K562 (cell line): ENCODE results near the gene TMIGD2. TPM values are rescaled to one million over a fixed set of nuclear protein-coding genes. Genes with fewer than 3 reads are reported as not detected.
A peak's percentile ranks its signal among the peaks of the same experiment; 100 is the strongest.

ENCODE experiments used
- ARID2 ChIP-seq: fragments of 450-650 bp; IDR thresholded peaks from 2 replicates; pipeline ENCODE4 v1.6.1; 2017; ENCODE audit warnings: antibody characterized with exemption, mild to moderate bottlenecking
- ASH1L ChIP-seq: fragments of 450-650 bp; IDR thresholded peaks from 2 replicates; pipeline ENCODE4 v1.6.1; 2018; ENCODE audit warnings: borderline replicate concordance, mild to moderate bottlenecking, low read depth; ENCODE audit not compliant: partially characterized antibody
- BCL6 ChIP-seq: fragments of 250-450 bp; sonication (Bioruptor Pico); IDR thresholded peaks from 2 replicates; pipeline ENCODE4 v1.4.0; 2020
- CCNT2 ChIP-seq: IDR thresholded peaks from 2 replicates; pipeline ENCODE4 v1.6.1; 2011; ENCODE audit warnings: borderline replicate concordance, low read depth, mild to moderate bottlenecking, moderate library complexity, mixed read lengths, low read length; ENCODE audit not compliant: insufficient read length; ENCODE audit errors: extremely low read depth
- CREB1 ChIP-seq, 2 experiments: sonication (generic) in 1 of 2; formaldehyde crosslinking in 1 of 2; IDR thresholded peaks; 2 replicates each; pipeline versions ENCODE4 v1.6.1 to v1.8.0; 2012 to 2022; ENCODE audit warnings: inconsistent platforms in 1 of 2, mild to moderate bottlenecking in 1 of 2, missing genetic modification reagents in 1 of 2, moderate library complexity in 1 of 2
- EP300 ChIP-seq: IDR thresholded peaks from 2 replicates; pipeline ENCODE4 v1.6.1; 2012; ENCODE audit warnings: low read length, improper control_type of control experiment
- HCFC1 ChIP-seq: IDR thresholded peaks from 2 replicates; pipeline ENCODE4 v1.6.1; 2012; ENCODE audit warnings: low read depth, low read length, improper control_type of control experiment
- ILK ChIP-seq: fragments of 450-650 bp; IDR thresholded peaks from 2 replicates; pipeline ENCODE4 v1.6.1; 2016; ENCODE audit warnings: missing genetic modification characterization, low read depth, mild to moderate bottlenecking, missing compliant biosample characterization, moderate library complexity, borderline replicate concordance
- MBD2 ChIP-seq: sonication (generic); IDR thresholded peaks from 2 replicates; pipeline ENCODE4 v1.6.1; 2016; ENCODE audit warnings: low read depth, borderline replicate concordance
- MEF2A ChIP-seq: IDR thresholded peaks from 2 replicates; pipeline ENCODE4 v1.6.1; 2011; ENCODE audit warnings: low read depth, mild to moderate bottlenecking, low read length, moderate library complexity; ENCODE audit not compliant: control insufficient read depth
- MXI1 ChIP-seq: IDR thresholded peaks from 2 replicates; pipeline ENCODE4 v1.6.1; 2011; ENCODE audit warnings: low read depth, mild to moderate bottlenecking, improper control_type of control experiment, low read length
- NCOA1 ChIP-seq: fragments of 450-650 bp; IDR thresholded peaks from 2 replicates; pipeline ENCODE4 v1.6.1; 2016; ENCODE audit warnings: low read depth
- NELFE ChIP-seq: IDR thresholded peaks from 2 replicates; pipeline ENCODE4 v1.6.1; 2011; ENCODE audit warnings: mild to moderate bottlenecking; ENCODE audit not compliant: insufficient read depth, insufficient read length
- NEUROD1 ChIP-seq: fragments of 150-350 bp; IDR thresholded peaks from 2 replicates; pipeline ENCODE4 v1.6.1; 2014; ENCODE audit warnings: borderline replicate concordance, low read length, low read depth; ENCODE audit not compliant: partially characterized antibody
- NFXL1 ChIP-seq: fragments of 450-650 bp; formaldehyde crosslinking; IDR thresholded peaks from 2 replicates; pipeline ENCODE4 v1.4.0; 2021; ENCODE audit warnings: mild to moderate bottlenecking
- PCBP2 ChIP-seq: fragments of 200-400 bp; formaldehyde crosslinking; IDR thresholded peaks from 2 replicates; pipeline ENCODE4 v1.6.1; 2018; ENCODE audit warnings: low read length, low read depth, mild to moderate bottlenecking, moderate library complexity; ENCODE audit not compliant: poor library complexity, severe bottlenecking
- RFX5 ChIP-seq: IDR thresholded peaks from 2 replicates; pipeline ENCODE4 v1.6.1; 2011; ENCODE audit warnings: low read depth, mild to moderate bottlenecking, improper control_type of control experiment, low read length
- SMARCE1 ChIP-seq: fragments of 450-650 bp; IDR thresholded peaks from 2 replicates; pipeline ENCODE4 v1.7.1; 2016; ENCODE audit warnings: mild to moderate bottlenecking
- ZNF146 ChIP-seq: IDR thresholded peaks from one replicate; pipeline ENCODE4 v1.6.1; 2018; ENCODE audit warnings: missing compliant biosample characterization; ENCODE audit not compliant: unreplicated experiment
- ZNF232 ChIP-seq: sonication (generic); formaldehyde crosslinking; IDR thresholded peaks from 2 replicates; pipeline ENCODE4 v1.8.0; 2022; ENCODE audit warnings: mild to moderate bottlenecking, missing genetic modification reagents
- ZNF436 ChIP-seq: fragments of 250-450, 450-650 bp; sonication (Bioruptor Pico); formaldehyde crosslinking; IDR thresholded peaks from 2 replicates; pipeline ENCODE4 v1.7.0; 2020; ENCODE audit warnings: mild to moderate bottlenecking
- polyA plus RNA-seq, 8 experiments: library from polyadenylated mRNA; depleted of rRNA in 4 of 8; stranded (reverse) in 5 of 8; unstranded in 3 of 8; fragments of >200 nt; fragmentation: Nextera tagmentation in 2 of 8; fragmentation: Illumina TruSeq in 1 of 8; extraction: Ambion mirVana in 2 of 8; extraction: Trizol in 1 of 8; gene quantifications; 2 replicates each; pipeline versions ENCODE4 v1.2.1 to v1.2.3, GENCODE V29; 2011 to 2014; ENCODE audit warnings: inconsistent platforms in 1 of 8, missing spikeins in 1 of 8
- total RNA-seq, 7 experiments: library from RNA; depleted of rRNA in 6 of 7; stranded (reverse); fragments of >200 nt in 6 of 7; fragmentation: Illumina TruSeq in 2 of 7; extraction: Trizol in 2 of 7; gene quantifications; 2 replicates each; pipeline versions ENCODE4 v1.2.1 to v1.2.3, GENCODE V29; 2011 to 2021; ENCODE audit warnings: low replicate concordance in 1 of 7
- TF ChIP-seq, protein P1 (sequence below): fragments of 250-450 bp; sonication (Bioruptor Pico); IDR thresholded peaks from 2 replicates; pipeline ENCODE4 v1.5.0; 2022; ENCODE audit warnings: mild to moderate bottlenecking
- TF ChIP-seq, protein P2 (sequence below): fragments of 450-650 bp; IDR thresholded peaks from 2 replicates; pipeline ENCODE4 v1.6.1; 2016; ENCODE audit warnings: antibody characterized with exemption
- TF ChIP-seq, protein P3 (sequence below), 2 experiments: fragments of 200-800 bp in 1 of 2; sonication (Bioruptor generic) in 1 of 2; sonication (generic) in 1 of 2; formaldehyde crosslinking in 1 of 2; IDR thresholded peaks in 1 of 2; conservative IDR thresholded peaks in 1 of 2; 2 replicates each; pipeline versions ENCODE4 v1.5.0 to v1.6.1; 2016 to 2020; ENCODE audit warnings: missing compliant biosample characterization in 1 of 2, missing genetic modification characterization in 1 of 2, missing genetic modification reagents in 1 of 2
- TF ChIP-seq, protein P4 (sequence below): fragments of 250-450 bp; sonication (Bioruptor Pico); IDR thresholded peaks from 2 replicates; pipeline ENCODE4 v1.9.0; 2021; ENCODE audit warnings: mild to moderate bottlenecking

Gene TMIGD2
- total and polyA plus RNA-seq, 9 of the 15 experiments (the other 6 are each of a cell fraction or from before 2014, with no cell fraction given), result not detected

DNA sequence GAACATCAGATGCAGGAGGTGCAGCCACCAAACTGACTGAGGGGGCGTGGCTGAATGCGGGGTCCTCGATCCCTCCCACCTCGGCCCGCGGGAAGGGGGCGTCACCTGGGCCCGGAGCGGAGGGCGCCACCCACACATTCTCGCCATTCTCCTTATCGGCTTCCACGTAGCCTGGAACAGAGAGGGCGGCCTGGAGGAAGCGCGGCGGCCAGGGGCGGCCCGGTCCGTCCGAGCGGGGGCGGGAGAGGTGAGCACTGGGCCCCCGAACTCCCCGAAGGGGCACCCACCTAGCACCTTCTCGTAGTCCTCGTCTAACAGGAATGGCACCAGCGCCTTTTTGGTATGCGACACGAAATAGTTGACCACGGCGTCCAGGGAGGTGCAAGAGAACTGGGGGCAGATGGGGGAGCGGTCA lies 24.7 kb upstream of the TMIGD2 start (continued):
- TF ChIP-seq ARID2 (no peak), ILK (no peak), ZNF146 (no peak), ZNF436 (CRISPR knock-in tag) (no peak), HCFC1 (no peak), ZNF232 (no peak), NEUROD1 (peak; percentile 27), BCL6 (CRISPR knock-in tag) (no peak), MXI1 (no peak), EP300 (no peak), CREB1 (IDR thresholded peaks at IDR 0.05) (peak; percentile 49; the same call in 1 of the 2 replicates), CREB1 (CRISPR knock-in tag; IDR thresholded peaks at IDR 0.05) (peak; percentile 68), MEF2A (no peak), NFXL1 (CRISPR knock-in tag) (no peak), NCOA1 (no peak), NELFE (no peak), SMARCE1 (0 out of 2 replicates have a peak, but pooled peaks have one; percentile 20), RFX5 (no peak), PCBP2 (no peak), MBD2 (no peak), ASH1L (no peak), CCNT2 (peak; percentile 13)
- TF ChIP-seq, protein P1, sequence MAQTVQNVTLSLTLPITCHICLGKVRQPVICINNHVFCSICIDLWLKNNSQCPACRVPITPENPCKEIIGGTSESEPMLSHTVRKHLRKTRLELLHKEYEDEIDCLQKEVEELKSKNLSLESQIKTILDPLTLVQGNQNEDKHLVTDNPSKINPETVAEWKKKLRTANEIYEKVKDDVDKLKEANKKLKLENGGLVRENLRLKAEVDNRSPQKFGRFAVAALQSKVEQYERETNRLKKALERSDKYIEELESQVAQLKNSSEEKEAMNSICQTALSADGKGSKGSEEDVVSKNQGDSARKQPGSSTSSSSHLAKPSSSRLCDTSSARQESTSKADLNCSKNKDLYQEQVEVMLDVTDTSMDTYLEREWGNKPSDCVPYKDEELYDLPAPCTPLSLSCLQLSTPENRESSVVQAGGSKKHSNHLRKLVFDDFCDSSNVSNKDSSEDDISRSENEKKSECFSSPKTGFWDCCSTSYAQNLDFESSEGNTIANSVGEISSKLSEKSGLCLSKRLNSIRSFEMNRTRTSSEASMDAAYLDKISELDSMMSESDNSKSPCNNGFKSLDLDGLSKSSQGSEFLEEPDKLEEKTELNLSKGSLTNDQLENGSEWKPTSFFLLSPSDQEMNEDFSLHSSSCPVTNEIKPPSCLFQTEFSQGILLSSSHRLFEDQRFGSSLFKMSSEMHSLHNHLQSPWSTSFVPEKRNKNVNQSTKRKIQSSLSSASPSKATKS, result no peak
- TF ChIP-seq, protein P2, sequence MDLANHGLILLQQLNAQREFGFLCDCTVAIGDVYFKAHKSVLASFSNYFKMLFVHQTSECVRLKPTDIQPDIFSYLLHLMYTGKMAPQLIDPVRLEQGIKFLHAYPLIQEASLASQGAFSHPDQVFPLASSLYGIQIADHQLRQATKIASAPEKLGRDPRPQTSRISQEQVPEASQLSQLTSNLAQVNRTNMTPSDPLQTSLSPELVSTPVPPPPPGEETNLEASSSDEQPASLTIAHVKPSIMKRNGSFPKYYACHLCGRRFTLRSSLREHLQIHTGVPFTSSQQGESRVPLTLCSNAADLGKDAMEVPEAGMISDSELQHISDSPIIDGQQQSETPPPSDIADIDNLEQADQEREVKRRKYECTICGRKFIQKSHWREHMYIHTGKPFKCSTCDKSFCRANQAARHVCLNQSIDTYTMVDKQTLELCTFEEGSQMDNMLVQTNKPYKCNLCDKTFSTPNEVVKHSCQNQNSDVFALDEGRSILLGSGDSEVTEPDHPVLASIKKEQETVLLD, result peak; percentile 37; the same call in 1 of the 2 replicates
- TF ChIP-seq, protein P3, sequence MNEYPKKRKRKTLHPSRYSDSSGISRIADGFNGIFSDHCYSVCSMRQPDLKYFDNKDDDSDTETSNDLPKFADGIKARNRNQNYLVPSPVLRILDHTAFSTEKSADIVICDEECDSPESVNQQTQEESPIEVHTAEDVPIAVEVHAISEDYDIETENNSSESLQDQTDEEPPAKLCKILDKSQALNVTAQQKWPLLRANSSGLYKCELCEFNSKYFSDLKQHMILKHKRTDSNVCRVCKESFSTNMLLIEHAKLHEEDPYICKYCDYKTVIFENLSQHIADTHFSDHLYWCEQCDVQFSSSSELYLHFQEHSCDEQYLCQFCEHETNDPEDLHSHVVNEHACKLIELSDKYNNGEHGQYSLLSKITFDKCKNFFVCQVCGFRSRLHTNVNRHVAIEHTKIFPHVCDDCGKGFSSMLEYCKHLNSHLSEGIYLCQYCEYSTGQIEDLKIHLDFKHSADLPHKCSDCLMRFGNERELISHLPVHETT (CRISPR knock-in tag; conservative IDR thresholded peaks at IDR 0.05 in 1 of 2, IDR thresholded peaks at IDR 0.05 in 1 of 2), result no peak
- TF ChIP-seq, protein P4, sequence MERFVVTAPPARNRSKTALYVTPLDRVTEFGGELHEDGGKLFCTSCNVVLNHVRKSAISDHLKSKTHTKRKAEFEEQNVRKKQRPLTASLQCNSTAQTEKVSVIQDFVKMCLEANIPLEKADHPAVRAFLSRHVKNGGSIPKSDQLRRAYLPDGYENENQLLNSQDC (CRISPR knock-in tag), result no peak
